ENCODE data around the gene DLL4.
"Not testable (repeated sequence)": the region's sequence is repeated elsewhere in the genome, so short reads cannot be mapped to it uniquely, and the experiment has no call there.

Gene DLL4

GRCh38 chr15:40943764-40944365 is 14.7 kb downstream of the DLL4 start:
- no peak for DNase-seq

- DNase-seq = no peak
Observed at GRCh38 chr15:40944510-40945296, 15.6 kb downstream of the DLL4 start.

GRCh38 chr15:40948706-40949473 is 19.8 kb downstream of the DLL4 start:
- no peak for DNase-seq

GRCh38 chr15:40949756-40950207 is 20.6 kb downstream of the DLL4 start:
- DNase-seq = no peak

GRCh38 chr15:40951764-40952163 is 22.6 kb downstream of the DLL4 start:
- no peak for DNase-seq

- DNase-seq = no peak
Observed at GRCh38 chr15:40952301-40952900, 23.3 kb downstream of the DLL4 start.

- peak; percentile 89 for DNase-seq
Observed at GRCh38 chr15:40952901-40953712, 24.0 kb downstream of the DLL4 start, which contains the start of gene CHAC1. Gene CHAC1, plus strand, starts transcription at chr15:40953471. Its CDS starts 113 bp downstream, at chr15:40953584.

- no peak for DNase-seq
Observed at GRCh38 chr15:40953713-40954074, 24.6 kb downstream of the DLL4 start.

GRCh38 chr15:40954158-40954848 is 25.2 kb downstream of the DLL4 start:
- not testable (repeated sequence) for DNase-seq

- DNase-seq = no peak
Observed at GRCh38 chr15:40955141-40955903, 26.2 kb downstream of the DLL4 start.

GRCh38 chr15:40955930-40956540 is 26.9 kb downstream of the DLL4 start:
- no peak for DNase-seq

GRCh38 chr15:40956541-40956982 is 27.4 kb downstream of the DLL4 start:
- DNase-seq = no peak

GRCh38 chr15:40957041-40957555 is 28.0 kb downstream of the DLL4 start:
- DNase-seq = no peak

GRCh38 chr15:40957581-40958051 is 28.5 kb downstream of the DLL4 start:
- DNase-seq = no peak

- DNase-seq = no peak
Observed at GRCh38 chr15:40958146-40958545, 29.0 kb downstream of the DLL4 start.

- DNase-seq = no peak
Observed at GRCh38 chr15:40958723-40959122, 29.6 kb downstream of the DLL4 start.

GRCh38 chr15:40959331-40960141 is 30.4 kb downstream of the DLL4 start:
- no peak for DNase-seq

GRCh38 chr15:40960151-40960885 is 31.2 kb downstream of the DLL4 start:
- DNase-seq = no peak

Measured in T-helper 9 cell (primary cell).